Osteocyte (in vitro differentiated cells): ENCODE measurements around the gene ANXA5. TPM values are rescaled to one million over a fixed set of nuclear protein-coding genes. Genes with fewer than 3 reads are reported as not detected.

Source experiments
- DNase-seq: peaks from one replicate; pipeline ENCODE4 v3.0.0; 2021; ENCODE audit warnings: mixed read lengths; ENCODE audit not compliant: unreplicated experiment; ENCODE audit errors: extremely low spot score
- H3K27ac Mint-ChIP-seq: one replicate; pipeline ENCODE4 v1.8.0; 2021; ENCODE audit warnings: mild to moderate bottlenecking, mixed read lengths; ENCODE audit not compliant: unreplicated experiment
- H3K27me3 Mint-ChIP-seq: one replicate; pipeline ENCODE4 v1.8.0; 2021; ENCODE audit warnings: mixed read lengths; ENCODE audit not compliant: unreplicated experiment
- H3K36me3 Mint-ChIP-seq: one replicate; pipeline ENCODE4 v1.8.0; 2021; ENCODE audit warnings: mixed read lengths; ENCODE audit not compliant: unreplicated experiment
- H3K4me1 Mint-ChIP-seq: one replicate; pipeline ENCODE4 v1.8.0; 2021; ENCODE audit warnings: mixed read lengths; ENCODE audit not compliant: unreplicated experiment
- H3K4me3 Mint-ChIP-seq: one replicate; pipeline ENCODE4 v1.8.0; 2021; ENCODE audit warnings: mild to moderate bottlenecking, moderate library complexity, mixed read lengths; ENCODE audit not compliant: unreplicated experiment
- H3K9me3 Mint-ChIP-seq: one replicate; pipeline ENCODE4 v1.8.0; 2021; ENCODE audit warnings: mixed read lengths; ENCODE audit not compliant: unreplicated experiment
- CTCF ChIP-seq: fragments of 200-600 bp; sonication (generic); IDR thresholded peaks from 2 replicates; pipeline ENCODE4 v1.5.0; 2021; ENCODE audit warnings: antibody characterized with exemption, mild to moderate bottlenecking, moderate library complexity
- total RNA-seq: library from RNA; stranded (reverse); gene quantifications from 2 replicates; pipeline ENCODE4 v1.2.1, GENCODE V29; 2021

The ANXA5 gene
- total RNA-seq, 1 donor from 2014 or later: 488 TPM

DNA sequence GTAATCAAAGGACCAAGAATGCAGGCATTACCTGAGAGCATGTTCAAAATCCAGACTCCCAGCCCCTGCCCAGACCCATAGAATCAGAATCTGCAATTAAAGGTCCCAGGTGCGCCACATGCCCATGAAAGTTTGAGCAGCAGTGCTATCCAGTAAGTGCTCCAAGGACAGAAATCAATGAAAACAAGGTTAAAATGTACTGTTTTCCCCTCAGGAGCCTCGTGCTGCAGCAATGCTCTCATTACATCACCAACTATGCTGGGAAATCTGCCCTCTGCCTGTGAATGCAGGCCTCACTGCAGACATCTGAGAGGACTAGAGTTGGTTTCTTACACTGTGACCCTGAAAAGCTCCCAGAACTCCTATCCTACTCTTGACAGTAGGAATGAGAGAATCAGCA lies 21.1 kb downstream of the ANXA5 start:
- Mint-ChIP-seq H3K9me3 (no peaks in the 10 kb centered on the region), H3K4me1 (peaks cover 15% of the 10 kb centered on the region), H3K27me3 (no peaks in the 10 kb centered on the region), H3K36me3 (peaks cover 60% of the 10 kb centered on the region), H3K27ac (no peak overlapping the region), H3K4me3 (no peak overlapping the region)
- TF ChIP-seq CTCF: peak; percentile 18
- DNase-seq: no peak

GRCh38 chr4:121674696-121675095 lies 22.1 kb downstream of the ANXA5 start:
- Mint-ChIP-seq H3K27ac (no peak overlapping the region), H3K27me3 (no peaks in the 10 kb centered on the region), H3K9me3 (no peaks in the 10 kb centered on the region), H3K4me3 (no peak overlapping the region), H3K4me1 (peaks cover 26% of the 10 kb centered on the region), H3K36me3 (peaks cover 59% of the 10 kb centered on the region)
- no peak for TF ChIP-seq CTCF
- DNase-seq: no peak

DNA sequence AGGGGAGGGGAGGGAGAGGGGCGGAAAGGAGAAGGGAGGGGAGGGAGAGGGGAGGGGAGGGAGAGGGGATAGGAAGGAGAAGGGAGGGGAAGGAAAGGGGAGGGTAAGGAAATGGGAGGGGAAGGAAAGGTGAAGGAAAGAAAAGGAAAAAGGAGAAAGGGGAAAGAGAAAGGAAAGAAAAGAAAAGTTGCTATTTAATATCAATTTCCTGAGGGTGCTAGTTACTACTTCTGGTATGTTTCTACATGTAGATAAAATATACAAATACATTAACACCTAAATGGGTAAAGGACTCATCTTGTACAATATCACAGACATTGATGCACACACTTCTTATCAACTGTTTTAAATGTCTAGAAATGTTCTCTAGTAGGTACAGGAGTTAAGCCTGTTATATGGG lies 22.6 kb downstream of the ANXA5 start:
- Mint-ChIP-seq H3K4me1 (peaks cover 31% of the 10 kb centered on the region), H3K36me3 (peaks cover 58% of the 10 kb centered on the region)
- no peak for DNase-seq

GRCh38 chr4:121669163-121669550 lies 27.6 kb downstream of the ANXA5 start:
- Mint-ChIP-seq H3K36me3 (peaks cover 57% of the 10 kb centered on the region), H3K4me1 (peaks cover 48% of the 10 kb centered on the region), H3K27me3 (no peaks in the 10 kb centered on the region), H3K27ac (peak overlapping the region; percentile 89), H3K9me3 (no peaks in the 10 kb centered on the region), H3K4me3 (peak overlapping the region; percentile 15)
- DNase-seq: no peak
- TF ChIP-seq CTCF: no peak

More for the DNA sequence above, 22.6 kb downstream of the ANXA5 start:
- Mint-ChIP-seq H3K4me3 (no peak overlapping the region), H3K9me3 (no peaks in the 10 kb centered on the region), H3K27me3 (no peaks in the 10 kb centered on the region), H3K27ac (no peak overlapping the region)
- TF ChIP-seq CTCF: no peak

GRCh38 chr4:121668368-121669162 lies 28.2 kb downstream of the ANXA5 start:
- Mint-ChIP-seq H3K36me3 (peaks cover 63% of the 10 kb centered on the region), H3K27ac (peak overlapping the region; percentile 89)
- DNase-seq: no peak

More at GRCh38 chr4:121668368-121669162, 28.2 kb downstream of the ANXA5 start:
- no peak for TF ChIP-seq CTCF
- Mint-ChIP-seq H3K9me3 (no peaks in the 10 kb centered on the region), H3K4me3 (peak overlapping the region; percentile 15), H3K4me1 (peaks cover 48% of the 10 kb centered on the region), H3K27me3 (no peaks in the 10 kb centered on the region)
